Neural cell (in vitro differentiated cells): ENCODE measurements around the gene ELOVL2. TPM values are rescaled to one million over a fixed set of nuclear protein-coding genes. Genes with fewer than 3 reads are reported as not detected.

Source experiments
- H2AFZ ChIP-seq: fragments of 200-600, 300-800 bp; sonication (generic), shearing (Covaris generic); 2 replicates; pipeline ENCODE4 v1.6.0; 2014; ENCODE audit warnings: low read depth, mild to moderate bottlenecking, antibody characterized with exemption, low read length, moderate library complexity
- H3F3A ChIP-seq: fragments of 200-600 bp; shearing (Covaris generic); 2 replicates; pipeline ENCODE4 v1.6.1; 2016; ENCODE audit warnings: mild to moderate bottlenecking, moderate library complexity, mixed read lengths, antibody characterized with exemption, low read length; ENCODE audit not compliant: insufficient read depth, poor library complexity, severe bottlenecking
- H3K27ac ChIP-seq: fragments of 200-600, 300-800 bp; sonication (generic), shearing (Covaris generic); 2 replicates; pipeline ENCODE4 v1.5.1; 2014; ENCODE audit warnings: mild to moderate bottlenecking, low read length, moderate library complexity
- H3K27me3 ChIP-seq: fragments of 300-800, 200-600 bp; sonication (generic), shearing (Covaris generic); 2 replicates; pipeline ENCODE4 v1.6.0; 2014; ENCODE audit warnings: mild to moderate bottlenecking, low read depth, low read length, moderate library complexity; ENCODE audit not compliant: insufficient read depth
- H3K36me3 ChIP-seq: fragments of 300-800, 200-600 bp; sonication (generic), shearing (Covaris generic); 2 replicates; pipeline ENCODE4 v1.5.1; 2014; ENCODE audit warnings: mild to moderate bottlenecking, antibody characterized with exemption, low read length, moderate library complexity; ENCODE audit not compliant: insufficient read depth
- H3K4me2 ChIP-seq: fragments of 300-800, 200-600 bp; sonication (generic), shearing (Covaris generic); 2 replicates; pipeline ENCODE4 v1.6.0; 2014; ENCODE audit warnings: mild to moderate bottlenecking, low read length
- H3K4me3 ChIP-seq: fragments of 300-800, 200-600 bp; sonication (generic), shearing (Covaris generic); 2 replicates; pipeline ENCODE4 v1.5.1; 2014; ENCODE audit warnings: mild to moderate bottlenecking, low read length, moderate library complexity
- H3K79me2 ChIP-seq: fragments of 200-600 bp; shearing (Covaris generic); replicated peaks from 2 replicates; pipeline ENCODE4 v1.6.0; 2014; ENCODE audit warnings: mild to moderate bottlenecking, low read length, moderate library complexity; ENCODE audit not compliant: insufficient read depth
- H3K9ac ChIP-seq: fragments of 300-800, 200-600 bp; sonication (generic), shearing (Covaris generic); 2 replicates; pipeline ENCODE4 v1.6.1; 2016; ENCODE audit warnings: mild to moderate bottlenecking, low read length, mixed read lengths
- H3K9me2 ChIP-seq: fragments of 200-600 bp; shearing (Covaris generic); 2 replicates; pipeline ENCODE4 v1.6.1; 2016; ENCODE audit warnings: mild to moderate bottlenecking, low read length, mixed read lengths; ENCODE audit not compliant: insufficient read depth
- H3K9me3 ChIP-seq: fragments of 200-600, 300-800 bp; sonication (generic), shearing (Covaris generic); 2 replicates; pipeline ENCODE4 v1.6.1; 2016; ENCODE audit warnings: mild to moderate bottlenecking, mixed run types, low read length, moderate library complexity, mixed read lengths
- H4K20me1 ChIP-seq: fragments of 200-600 bp; shearing (Covaris generic); 2 replicates; pipeline ENCODE4 v1.6.1; 2016; ENCODE audit warnings: mild to moderate bottlenecking, mixed run types; ENCODE audit not compliant: insufficient read depth
- EP300 ChIP-seq: fragments of 450-650 bp; conservative IDR thresholded peaks from 2 replicates; pipeline ENCODE4 v1.6.1; 2014; ENCODE audit warnings: antibody characterized with exemption, mild to moderate bottlenecking, moderate library complexity; ENCODE audit not compliant: poor library complexity, severe bottlenecking
- EZH2 ChIP-seq: fragments of 200-600, 300-800 bp; shearing (Covaris generic), sonication (generic); IDR thresholded peaks from 2 replicates; pipeline ENCODE4 v1.6.1; 2014; ENCODE audit warnings: antibody characterized with exemption, low read length, borderline replicate concordance, mild to moderate bottlenecking; ENCODE audit not compliant: insufficient read depth, poor library complexity, severe bottlenecking
- MXI1 ChIP-seq: fragments of 450-650 bp; conservative IDR thresholded peaks from 2 replicates; pipeline ENCODE4 v1.6.1; 2014; ENCODE audit warnings: antibody characterized with exemption, mild to moderate bottlenecking; ENCODE audit not compliant: poor library complexity, severe bottlenecking
- POLR2AphosphoS5 ChIP-seq: IDR thresholded peaks from 2 replicates; pipeline ENCODE4 v1.6.1; 2012
- RAD21 ChIP-seq: fragments of 450-650 bp; conservative IDR thresholded peaks from 2 replicates; pipeline ENCODE4 v1.6.1; 2014; ENCODE audit warnings: antibody characterized with exemption, mild to moderate bottlenecking, moderate library complexity
- SMC3 ChIP-seq: fragments of 450-650 bp; conservative IDR thresholded peaks from 2 replicates; pipeline ENCODE4 v1.6.1; 2014; ENCODE audit warnings: antibody characterized with exemption, mild to moderate bottlenecking, moderate library complexity; ENCODE audit not compliant: poor library complexity
- TAF1 ChIP-seq: IDR thresholded peaks from 2 replicates; pipeline ENCODE4 v1.6.1; 2012; ENCODE audit warnings: low read depth
- polyA plus RNA-seq: library from polyadenylated mRNA; depleted of rRNA; stranded (reverse); fragments of >200 nt; gene quantifications from 2 replicates; pipeline ENCODE4 v1.2.3, GENCODE V29; 2014
- TF ChIP-seq, protein P1 (sequence below): fragments of 450-650 bp; IDR thresholded peaks from 2 replicates; pipeline ENCODE4 v1.5.1; 2014; ENCODE audit warnings: antibody characterized with exemption, mild to moderate bottlenecking, moderate library complexity; ENCODE audit not compliant: poor library complexity, severe bottlenecking
- TF ChIP-seq, protein P2 (sequence below): IDR thresholded peaks from 2 replicates; pipeline ENCODE4 v1.6.1; 2012; ENCODE audit warnings: borderline replicate concordance

ELOVL2 gene
- polyA plus RNA-seq, 1 donor from 2014 or later = 5.4 TPM

DNA sequence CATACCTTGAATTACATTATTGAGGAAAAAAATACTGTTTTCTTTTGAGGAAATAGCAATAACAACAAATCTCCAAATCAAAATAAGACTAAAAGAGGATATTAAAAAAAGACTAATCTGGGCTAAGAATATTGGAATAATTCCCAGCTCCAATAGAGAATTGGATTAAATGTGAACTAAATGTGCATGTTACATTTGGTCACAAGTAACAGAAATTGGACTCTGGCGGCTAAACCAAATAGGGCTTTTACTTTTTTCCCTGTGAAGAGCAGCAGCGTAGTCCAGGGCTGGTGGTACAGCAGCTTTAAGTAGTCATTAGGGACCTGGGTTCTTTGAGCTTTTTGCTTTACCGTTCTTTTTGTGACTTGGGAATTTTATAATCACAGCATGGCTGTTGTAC, 71.9 kb downstream of the ELOVL2 start:
- Histone ChIP-seq H3K27ac (no peak overlapping the region), H2AFZ (no peak overlapping the region), H3K4me3 (no peak overlapping the region), H3K79me2 (no peaks in the 10 kb centered on the region), H3K36me3 (no peaks in the 10 kb centered on the region), H3K27me3 (no peaks in the 10 kb centered on the region), H3K9me3 (no peaks in the 10 kb centered on the region), H3K9me2 (no peaks in the 10 kb centered on the region), H3K9ac (no peak overlapping the region), H3K4me2 (no peak overlapping the region), H4K20me1 (no peaks in the 10 kb centered on the region), H3F3A (no peaks in the 10 kb centered on the region)
- no peak for TF ChIP-seq POLR2AphosphoS5
- no peak for TF ChIP-seq TAF1
- no peak for TF ChIP-seq SMC3
- no peak for TF ChIP-seq EZH2
- TF ChIP-seq, protein P1, sequence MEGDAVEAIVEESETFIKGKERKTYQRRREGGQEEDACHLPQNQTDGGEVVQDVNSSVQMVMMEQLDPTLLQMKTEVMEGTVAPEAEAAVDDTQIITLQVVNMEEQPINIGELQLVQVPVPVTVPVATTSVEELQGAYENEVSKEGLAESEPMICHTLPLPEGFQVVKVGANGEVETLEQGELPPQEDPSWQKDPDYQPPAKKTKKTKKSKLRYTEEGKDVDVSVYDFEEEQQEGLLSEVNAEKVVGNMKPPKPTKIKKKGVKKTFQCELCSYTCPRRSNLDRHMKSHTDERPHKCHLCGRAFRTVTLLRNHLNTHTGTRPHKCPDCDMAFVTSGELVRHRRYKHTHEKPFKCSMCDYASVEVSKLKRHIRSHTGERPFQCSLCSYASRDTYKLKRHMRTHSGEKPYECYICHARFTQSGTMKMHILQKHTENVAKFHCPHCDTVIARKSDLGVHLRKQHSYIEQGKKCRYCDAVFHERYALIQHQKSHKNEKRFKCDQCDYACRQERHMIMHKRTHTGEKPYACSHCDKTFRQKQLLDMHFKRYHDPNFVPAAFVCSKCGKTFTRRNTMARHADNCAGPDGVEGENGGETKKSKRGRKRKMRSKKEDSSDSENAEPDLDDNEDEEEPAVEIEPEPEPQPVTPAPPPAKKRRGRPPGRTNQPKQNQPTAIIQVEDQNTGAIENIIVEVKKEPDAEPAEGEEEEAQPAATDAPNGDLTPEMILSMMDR = no peak
- TF ChIP-seq EP300 = no peak
- no peak for TF ChIP-seq RAD21
- TF ChIP-seq, protein P2, sequence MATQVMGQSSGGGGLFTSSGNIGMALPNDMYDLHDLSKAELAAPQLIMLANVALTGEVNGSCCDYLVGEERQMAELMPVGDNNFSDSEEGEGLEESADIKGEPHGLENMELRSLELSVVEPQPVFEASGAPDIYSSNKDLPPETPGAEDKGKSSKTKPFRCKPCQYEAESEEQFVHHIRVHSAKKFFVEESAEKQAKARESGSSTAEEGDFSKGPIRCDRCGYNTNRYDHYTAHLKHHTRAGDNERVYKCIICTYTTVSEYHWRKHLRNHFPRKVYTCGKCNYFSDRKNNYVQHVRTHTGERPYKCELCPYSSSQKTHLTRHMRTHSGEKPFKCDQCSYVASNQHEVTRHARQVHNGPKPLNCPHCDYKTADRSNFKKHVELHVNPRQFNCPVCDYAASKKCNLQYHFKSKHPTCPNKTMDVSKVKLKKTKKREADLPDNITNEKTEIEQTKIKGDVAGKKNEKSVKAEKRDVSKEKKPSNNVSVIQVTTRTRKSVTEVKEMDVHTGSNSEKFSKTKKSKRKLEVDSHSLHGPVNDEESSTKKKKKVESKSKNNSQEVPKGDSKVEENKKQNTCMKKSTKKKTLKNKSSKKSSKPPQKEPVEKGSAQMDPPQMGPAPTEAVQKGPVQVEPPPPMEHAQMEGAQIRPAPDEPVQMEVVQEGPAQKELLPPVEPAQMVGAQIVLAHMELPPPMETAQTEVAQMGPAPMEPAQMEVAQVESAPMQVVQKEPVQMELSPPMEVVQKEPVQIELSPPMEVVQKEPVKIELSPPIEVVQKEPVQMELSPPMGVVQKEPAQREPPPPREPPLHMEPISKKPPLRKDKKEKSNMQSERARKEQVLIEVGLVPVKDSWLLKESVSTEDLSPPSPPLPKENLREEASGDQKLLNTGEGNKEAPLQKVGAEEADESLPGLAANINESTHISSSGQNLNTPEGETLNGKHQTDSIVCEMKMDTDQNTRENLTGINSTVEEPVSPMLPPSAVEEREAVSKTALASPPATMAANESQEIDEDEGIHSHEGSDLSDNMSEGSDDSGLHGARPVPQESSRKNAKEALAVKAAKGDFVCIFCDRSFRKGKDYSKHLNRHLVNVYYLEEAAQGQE = no peak
- TF ChIP-seq MXI1 = no peak

DNA sequence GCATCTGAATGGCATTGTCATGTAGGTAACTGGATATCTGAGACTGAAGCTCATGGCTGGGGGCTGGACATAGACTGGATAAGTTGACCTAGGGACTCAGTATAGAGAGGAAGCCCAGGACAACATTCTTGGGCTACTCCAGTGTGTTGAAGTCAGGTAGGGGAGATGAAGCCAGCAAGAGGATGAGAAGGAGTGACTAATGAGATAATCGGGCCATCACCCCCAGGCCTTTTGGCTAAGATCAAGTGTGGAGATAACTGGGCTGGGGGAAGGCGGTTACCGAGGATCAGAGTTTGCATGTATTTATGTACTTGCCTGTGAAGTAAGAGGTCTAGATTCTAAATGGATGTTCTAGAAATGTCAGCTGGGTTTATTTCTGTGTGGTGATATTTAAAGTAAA, 73.4 kb downstream of the ELOVL2 start:
- no peaks in the 10 kb centered on the region for H3K9me3 ChIP-seq
- H2AFZ ChIP-seq = no peak overlapping the region
- no peak overlapping the region for H3K4me3 ChIP-seq
- no peaks in the 10 kb centered on the region for H4K20me1 ChIP-seq
- TF ChIP-seq MXI1 (no peak), TAF1 (no peak), POLR2AphosphoS5 (no peak), EP300 (no peak), SMC3 (no peak), EZH2 (no peak), RAD21 (no peak)
- TF ChIP-seq, protein P2 = no peak
- TF ChIP-seq, protein P1 = no peak
- no peak overlapping the region for H3K4me2 ChIP-seq
- H3K9me2 ChIP-seq = no peaks in the 10 kb centered on the region
- H3K27ac ChIP-seq = no peak overlapping the region
- H3K79me2 ChIP-seq = no peaks in the 10 kb centered on the region
- no peaks in the 10 kb centered on the region for H3K36me3 ChIP-seq
- no peak overlapping the region for H3K9ac ChIP-seq
- H3F3A ChIP-seq = no peaks in the 10 kb centered on the region
- H3K27me3 ChIP-seq = no peaks in the 10 kb centered on the region
